Measurements from ENCODE around the gene GID8. TPM values are rescaled to one million over a fixed set of nuclear protein-coding genes. Genes with fewer than 3 reads are reported as not detected.
A peak's percentile ranks its signal among the peaks of the same experiment; 100 is the strongest.

GID8 gene
- total and polyA plus RNA-seq, 9 of the 15 experiments (the other 6 are each of a cell fraction or from before 2014, with no cell fraction given): 7.5 to 31.6 (median 22.2) TPM

DNA sequence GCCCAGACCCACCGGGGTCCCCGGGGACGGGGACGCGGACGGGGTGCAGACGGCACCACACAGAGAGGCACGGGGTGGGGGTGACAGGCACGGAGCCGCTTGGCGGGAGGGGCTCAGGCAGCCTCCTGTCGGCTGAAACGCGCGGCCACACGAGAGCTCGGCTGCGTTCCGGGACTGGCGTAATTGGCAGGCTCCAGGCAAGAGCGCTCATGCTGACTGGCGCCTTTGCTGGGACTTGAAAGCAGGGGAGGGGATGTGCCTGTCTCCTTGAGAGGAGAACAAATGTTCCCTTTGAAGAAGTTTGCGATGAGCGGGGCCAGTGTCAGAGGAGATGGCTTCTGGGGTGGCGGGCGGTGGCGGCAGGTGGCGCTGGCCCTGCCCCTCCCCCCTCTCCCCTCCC, 43.0 kb downstream of the GID8 start:
- H3K27ac ChIP-seq (ENCODE audit: extremely low read depth, low read depth, low read length): no peak overlapping the region
- no peak overlapping the region for H3K9ac ChIP-seq (ENCODE audit: insufficient read depth in 1 of 2, low read depth in 2 of 2, low read length in 2 of 2)
- in situ Hi-C loops (cut with MboI) (no loop called here), intact Hi-C loops (cut with micrococcal nuclease) (no loop called here)
- H3K9me1 ChIP-seq (ENCODE audit: control insufficient read depth, insufficient read depth, low read length): no peaks in the 10 kb centered on the region
- 9% methylated on average over 25 of the region's 28 CpGs for WGBS (ENCODE audit: insufficient coverage, low coverage, missing lambda C conversion rate)
- CTCF ChIA-PET (ENCODE audit: low intra/inter-chr PET ratio): interaction anchor here (0.6 kb wide), 1 partner anchor 564 kb away, joined by 3 read pairs; no protein-coding TSS in a partner anchor
- no peak overlapping the region for H3K4me3 ChIP-seq
- peaks cover 11% of the 10 kb centered on the region for H4K20me1 ChIP-seq (replicated peaks; ENCODE audit: control insufficient read depth, insufficient read depth, low read length)
- TF ChIP-seq NBN (IDR thresholded peaks at IDR 0.05; ENCODE audit: low read depth) (no peak), PCBP1 (IDR thresholded peaks at IDR 0.05; ENCODE audit: low read depth, low read length, poor library complexity, severe bottlenecking) (peak; percentile 64), SOX6 (IDR thresholded peaks at IDR 0.05) (no peak)
- no peaks in the 10 kb centered on the region for H3K79me2 ChIP-seq (ENCODE audit: control insufficient read depth, insufficient read depth, low read length)
- no TSS peak for BruUV-seq (replicated peaks)
- H3K4me2 ChIP-seq (ENCODE audit: insufficient read depth, low read length): no peak overlapping the region
- peaks cover 0 to 34% of the 10 kb centered on the region in 2 experiments; a peak in 2 of 5 replicates for H3K4me1 ChIP-seq (replicated peaks in 1 of 2; ENCODE audit: control insufficient read depth in 2 of 2, insufficient read depth in 2 of 2, low read length in 2 of 2)
- H3K27me3 ChIP-seq (ENCODE audit: control insufficient read depth in 2 of 2, insufficient read depth in 2 of 2, low read length in 2 of 2): peaks cover 64 to 90% of the 10 kb centered on the region in 2 experiments
- POLR2A ChIA-PET: interaction anchor here (1.2 kb wide), 1 partner anchor 12 kb away, joined by 4 read pairs; no protein-coding TSS in a partner anchor
- DNase-seq (ENCODE audit: extremely low read depth in 1 of 4, low spot score in 3 of 4): no peak
- 0 out of 3 replicates have a peak, but pooled peaks have one; percentile 14 for ATAC-seq
- H3K9me3 ChIP-seq (replicated peaks; ENCODE audit: control insufficient read depth, insufficient read depth, low read depth, low read length): no peaks in the 10 kb centered on the region
- FAIRE-seq: no peak
- no peaks in the 10 kb centered on the region for H3K36me3 ChIP-seq (ENCODE audit: control insufficient read depth, insufficient read depth, low read length)
- no peak overlapping the region for H2AFZ ChIP-seq (ENCODE audit: low read depth, low read length)

DNA sequence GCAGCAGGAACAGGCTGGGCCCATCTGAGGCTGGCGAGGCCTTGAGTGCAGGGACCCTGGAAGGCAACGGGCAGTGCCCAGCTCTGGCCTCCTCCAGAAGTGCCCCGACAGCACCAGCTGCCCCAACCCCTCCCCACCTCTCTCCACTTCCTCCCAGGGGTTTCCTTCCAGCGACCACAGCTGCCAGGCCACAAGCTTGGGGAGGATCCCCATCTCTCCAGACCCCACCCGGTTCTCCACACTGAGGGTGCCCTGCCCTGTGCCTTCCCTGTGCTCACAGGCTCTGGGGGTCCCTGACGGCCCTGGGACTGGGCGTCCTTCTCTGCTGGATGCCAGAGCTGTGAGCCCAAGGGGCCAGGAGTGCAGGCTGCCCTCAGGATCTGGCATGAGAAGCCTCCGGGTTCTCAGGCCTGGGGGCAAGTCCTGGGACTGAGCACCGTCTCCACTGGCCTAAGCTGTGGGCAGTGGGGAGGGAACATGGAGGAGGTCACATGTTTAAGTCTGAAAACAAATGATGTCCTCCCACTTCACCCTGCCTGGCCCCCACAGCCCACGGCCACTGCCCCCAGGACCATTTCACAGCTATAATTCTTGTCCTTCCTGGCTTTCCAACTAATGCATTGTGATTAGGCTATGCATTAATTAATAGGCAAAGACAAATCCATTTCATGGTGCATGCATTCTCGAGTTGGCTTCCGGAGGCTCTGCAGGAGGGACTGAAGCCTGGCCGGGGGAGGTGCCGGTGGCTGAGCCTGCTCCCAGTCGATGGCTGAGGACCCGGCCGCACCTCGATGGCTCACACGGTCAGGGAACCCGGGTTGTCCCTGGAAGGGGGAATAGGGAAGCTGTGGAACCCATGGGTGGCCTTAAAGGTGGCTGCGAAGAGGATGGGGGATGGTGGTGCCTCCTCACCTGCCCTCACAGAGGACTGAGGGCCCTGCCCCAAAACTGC, 44.5 kb downstream of the GID8 start:
- DNase-seq (ENCODE audit: extremely low read depth in 1 of 4, low spot score in 3 of 4): no peak
- no peaks in the 10 kb centered on the region for H3K36me3 ChIP-seq (ENCODE audit: control insufficient read depth, insufficient read depth, low read length)
- H3K4me3 ChIP-seq: no peak overlapping the region
- intact Hi-C loops (cut with micrococcal nuclease) (no loop called here), in situ Hi-C loops (cut with MboI) (no loop called here)
- H2AFZ ChIP-seq (ENCODE audit: low read depth, low read length): no peak overlapping the region
- H3K9me1 ChIP-seq (ENCODE audit: control insufficient read depth, insufficient read depth, low read length): no peaks in the 10 kb centered on the region
- H3K9ac ChIP-seq (ENCODE audit: insufficient read depth in 1 of 2, low read depth in 2 of 2, low read length in 2 of 2): no peak overlapping the region
- no peak for ATAC-seq
- no peaks in the 10 kb centered on the region for H3K79me2 ChIP-seq (ENCODE audit: control insufficient read depth, insufficient read depth, low read length)
- H4K20me1 ChIP-seq (replicated peaks; ENCODE audit: control insufficient read depth, insufficient read depth, low read length): peaks cover 11% of the 10 kb centered on the region
- no TSS peak for BruUV-seq (replicated peaks)
- no peak for FAIRE-seq
- POLR2A ChIA-PET: interaction anchor here (0.5 to 1.0 kb wide), 5 partner anchors 23 to 776 kb away, joined by 3 to 4 read pairs (median 3); no protein-coding TSS in a partner anchor
- CTCF ChIA-PET (ENCODE audit: low intra/inter-chr PET ratio): no interaction called here
- H3K27ac ChIP-seq (ENCODE audit: extremely low read depth, low read depth, low read length): no peak overlapping the region
- H3K9me3 ChIP-seq (replicated peaks; ENCODE audit: control insufficient read depth, insufficient read depth, low read depth, low read length): no peaks in the 10 kb centered on the region
- WGBS (ENCODE audit: insufficient coverage, low coverage, missing lambda C conversion rate): under 1% methylated on average over 18 of the region's 21 CpGs
- H3K27me3 ChIP-seq (ENCODE audit: control insufficient read depth in 2 of 2, insufficient read depth in 2 of 2, low read length in 2 of 2): peaks cover 62 to 85% of the 10 kb centered on the region in 2 experiments
- H3K4me1 ChIP-seq (replicated peaks in 1 of 2; ENCODE audit: control insufficient read depth in 2 of 2, insufficient read depth in 2 of 2, low read length in 2 of 2): peaks cover 0 to 31% of the 10 kb centered on the region in 2 experiments; a peak in 2 of 5 replicates
- H3K4me2 ChIP-seq (ENCODE audit: insufficient read depth, low read length): no peak overlapping the region
- no peak for TF ChIP-seq ZNF197 (CRISPR knock-in tag; IDR thresholded peaks at IDR 0.05; ENCODE audit: low read depth)
- TF ChIP-seq MAFG (tag; conservative IDR thresholded peaks at IDR 0.05): no peak
- TF ChIP-seq, protein P1, sequence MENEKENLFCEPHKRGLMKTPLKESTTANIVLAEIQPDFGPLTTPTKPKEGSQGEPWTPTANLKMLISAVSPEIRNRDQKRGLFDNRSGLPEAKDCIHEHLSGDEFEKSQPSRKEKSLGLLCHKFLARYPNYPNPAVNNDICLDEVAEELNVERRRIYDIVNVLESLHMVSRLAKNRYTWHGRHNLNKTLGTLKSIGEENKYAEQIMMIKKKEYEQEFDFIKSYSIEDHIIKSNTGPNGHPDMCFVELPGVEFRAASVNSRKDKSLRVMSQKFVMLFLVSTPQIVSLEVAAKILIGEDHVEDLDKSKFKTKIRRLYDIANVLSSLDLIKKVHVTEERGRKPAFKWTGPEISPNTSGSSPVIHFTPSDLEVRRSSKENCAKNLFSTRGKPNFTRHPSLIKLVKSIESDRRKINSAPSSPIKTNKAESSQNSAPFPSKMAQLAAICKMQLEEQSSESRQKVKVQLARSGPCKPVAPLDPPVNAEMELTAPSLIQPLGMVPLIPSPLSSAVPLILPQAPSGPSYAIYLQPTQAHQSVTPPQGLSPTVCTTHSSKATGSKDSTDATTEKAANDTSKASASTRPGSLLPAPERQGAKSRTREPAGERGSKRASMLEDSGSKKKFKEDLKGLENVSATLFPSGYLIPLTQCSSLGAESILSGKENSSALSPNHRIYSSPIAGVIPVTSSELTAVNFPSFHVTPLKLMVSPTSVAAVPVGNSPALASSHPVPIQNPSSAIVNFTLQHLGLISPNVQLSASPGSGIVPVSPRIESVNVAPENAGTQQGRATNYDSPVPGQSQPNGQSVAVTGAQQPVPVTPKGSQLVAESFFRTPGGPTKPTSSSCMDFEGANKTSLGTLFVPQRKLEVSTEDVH (IDR thresholded peaks at IDR 0.05; ENCODE audit: low read depth, partially characterized antibody): no peak
- no peak for TF ChIP-seq POLR2G (IDR thresholded peaks at IDR 0.05; ENCODE audit: low read depth, low read length)
- TF ChIP-seq, protein P2, sequence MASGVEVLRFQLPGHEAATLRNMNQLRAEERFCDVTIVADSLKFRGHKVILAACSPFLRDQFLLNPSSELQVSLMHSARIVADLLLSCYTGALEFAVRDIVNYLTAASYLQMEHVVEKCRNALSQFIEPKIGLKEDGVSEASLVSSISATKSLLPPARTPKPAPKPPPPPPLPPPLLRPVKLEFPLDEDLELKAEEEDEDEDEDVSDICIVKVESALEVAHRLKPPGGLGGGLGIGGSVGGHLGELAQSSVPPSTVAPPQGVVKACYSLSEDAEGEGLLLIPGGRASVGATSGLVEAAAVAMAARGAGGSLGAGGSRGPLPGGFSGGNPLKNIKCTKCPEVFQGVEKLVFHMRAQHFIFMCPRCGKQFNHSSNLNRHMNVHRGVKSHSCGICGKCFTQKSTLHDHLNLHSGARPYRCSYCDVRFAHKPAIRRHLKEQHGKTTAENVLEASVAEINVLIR (CRISPR knock-in tag; IDR thresholded peaks at IDR 0.05): no peak
- no peak for TF ChIP-seq E2F3 (CRISPR knock-in tag; IDR thresholded peaks at IDR 0.05)
- TF ChIP-seq WHSC1 (IDR thresholded peaks at IDR 0.05; ENCODE audit: low read length): no peak
- TF ChIP-seq NFIC (IDR thresholded peaks at IDR 0.05): no peak
